HG03066 (cell line): ENCODE data around the gene KATNAL2.
"Not testable (repeated sequence)": the region's sequence is repeated elsewhere in the genome, so short reads cannot be mapped to it uniquely, and the experiment has no call there.

Source experiments
- ATAC-seq: cut with Tn5 transposase; IDR thresholded peaks from one replicate; pipeline ENCODE4 v1.9.1; 2021; ENCODE audit warnings: low read depth; ENCODE audit not compliant: unreplicated experiment

Gene KATNAL2

GRCh38 chr18:47030887-47031286 is 113.5 kb downstream of the KATNAL2 start:
- ATAC-seq, result not testable (repeated sequence)

GRCh38 chr18:47032945-47033344 is 115.5 kb downstream of the KATNAL2 start:
- no peak for ATAC-seq

- ATAC-seq, result not testable (repeated sequence)
Measured at GRCh38 chr18:47034591-47034990, 117.2 kb downstream of the KATNAL2 start.

GRCh38 chr18:47035156-47035671 is 117.8 kb downstream of the KATNAL2 start, which contains the start of gene ELOA2:
ELOA2 (minus strand) TSS chr18:47035621; CDS start chr18:47035264, 357 bp downstream.
- ATAC-seq, result no peak

GRCh38 chr18:47036298-47036874 is 119.0 kb downstream of the KATNAL2 start:
- no peak for ATAC-seq

- ATAC-seq, result no peak
Measured at GRCh38 chr18:47036927-47037578, 119.7 kb downstream of the KATNAL2 start.

- ATAC-seq, result no peak
Measured at GRCh38 chr18:47040982-47041381, 123.6 kb downstream of the KATNAL2 start.

- ATAC-seq, result no peak
Measured at GRCh38 chr18:47050468-47050867, 133.1 kb downstream of the KATNAL2 start.

GRCh38 chr18:47054369-47054768 is 137.0 kb downstream of the KATNAL2 start:
- no peak for ATAC-seq

- no peak for ATAC-seq
Measured at GRCh38 chr18:47062471-47062870, 145.1 kb downstream of the KATNAL2 start.

- ATAC-seq, result no peak
Measured at GRCh38 chr18:47063096-47063495, 145.7 kb downstream of the KATNAL2 start.

- ATAC-seq, result no peak
Measured at GRCh38 chr18:47067648-47068047, 150.2 kb downstream of the KATNAL2 start.

- no peak for ATAC-seq
Measured at GRCh38 chr18:47075098-47075883, 157.9 kb downstream of the KATNAL2 start.

- no peak for ATAC-seq
Measured at GRCh38 chr18:47077111-47077510, 159.7 kb downstream of the KATNAL2 start.

GRCh38 chr18:47080872-47081271 is 163.5 kb downstream of the KATNAL2 start:
- ATAC-seq, result no peak

- no peak for ATAC-seq
Measured at GRCh38 chr18:47081578-47081977, 164.2 kb downstream of the KATNAL2 start.

GRCh38 chr18:47087676-47088075 is 170.3 kb downstream of the KATNAL2 start:
- ATAC-seq, result no peak

- ATAC-seq, result no peak
Measured at GRCh38 chr18:47095810-47096209, 178.4 kb downstream of the KATNAL2 start.

GRCh38 chr18:47100212-47100831 is 182.9 kb downstream of the KATNAL2 start:
- no peak for ATAC-seq

GRCh38 chr18:47108373-47108772 is 191.0 kb downstream of the KATNAL2 start:
- ATAC-seq, result no peak

- no peak for ATAC-seq
Measured at GRCh38 chr18:47108998-47109405, 191.6 kb downstream of the KATNAL2 start.
